Measurements from ENCODE around the gene IGDCC3.

IGDCC3 gene

DNA sequence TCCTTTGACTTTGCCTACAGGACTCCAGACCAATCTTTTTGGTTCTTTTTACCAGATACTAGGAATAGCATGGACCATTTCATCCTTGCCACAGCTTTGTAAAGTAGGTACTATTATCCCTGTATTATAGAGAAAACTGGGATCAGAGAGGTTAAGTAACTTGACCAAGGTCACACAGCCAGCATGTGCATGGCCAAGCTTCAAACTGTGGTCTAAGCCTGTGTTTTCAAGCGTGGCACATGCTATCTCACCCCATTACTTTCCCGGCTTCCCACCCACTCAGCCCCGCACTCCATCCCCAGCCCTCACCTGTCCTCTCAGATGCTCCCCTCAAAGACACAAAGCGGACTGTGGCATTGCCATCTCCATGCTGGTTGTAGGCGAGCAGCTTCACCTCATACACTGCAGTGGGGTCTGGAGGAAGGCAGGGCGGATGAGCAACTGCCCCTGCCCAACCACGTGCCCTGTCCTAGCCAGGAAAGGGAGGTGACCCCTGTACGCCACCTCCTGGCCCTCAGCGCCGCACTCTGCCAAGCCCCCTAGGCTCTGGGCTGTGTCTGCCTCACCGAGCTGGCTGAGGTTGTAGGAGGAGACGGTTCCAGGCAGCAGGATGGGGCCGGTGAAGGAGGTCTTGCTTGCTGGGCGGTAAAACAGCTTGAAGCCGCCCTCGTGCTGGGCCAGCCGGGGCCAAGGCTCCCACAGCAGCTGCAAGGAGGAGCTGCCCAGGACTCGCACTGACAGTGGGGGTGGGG lies 47.6 kb downstream of the IGDCC3 start:
- H3K27ac ChIP-seq = no peak overlapping the region
- no peak for TF ChIP-seq ZFX (IDR thresholded peaks at IDR 0.05; ENCODE audit: borderline replicate concordance)

DNA sequence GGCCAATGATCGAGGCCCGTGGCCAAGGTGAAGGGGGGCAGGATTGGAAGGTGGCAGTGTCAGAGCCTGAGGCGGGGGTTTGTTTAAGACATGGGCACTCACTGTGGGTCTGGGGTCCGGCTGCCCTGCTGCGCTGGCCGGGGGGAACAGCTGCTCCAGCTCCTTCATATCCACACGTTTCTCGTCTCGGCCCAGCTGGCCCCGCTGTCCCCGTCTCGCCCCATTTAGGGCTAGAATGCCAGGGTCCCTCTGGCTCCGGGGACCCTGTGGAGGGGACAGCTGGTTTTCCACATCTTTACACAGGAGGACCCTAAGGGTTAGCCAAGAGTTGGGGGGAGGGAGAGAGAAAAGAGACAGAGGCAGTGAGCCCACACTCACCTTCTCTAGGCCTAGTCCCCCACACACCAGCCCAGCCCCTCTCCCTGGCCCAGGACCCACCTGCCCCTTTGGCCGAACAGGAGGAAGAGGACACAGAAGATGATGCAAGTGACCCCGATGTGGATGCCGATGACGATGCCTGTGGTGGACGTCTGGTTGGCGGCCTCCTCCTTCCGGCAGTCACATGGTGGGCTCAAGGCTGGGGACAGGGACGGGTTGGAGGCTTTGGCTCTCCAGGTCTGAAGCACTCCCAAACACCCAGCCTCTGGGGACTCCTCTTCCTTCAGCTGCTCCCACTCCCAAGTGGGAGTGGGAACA lies 48.4 kb downstream of the IGDCC3 start:
- TF ChIP-seq, protein P1, sequence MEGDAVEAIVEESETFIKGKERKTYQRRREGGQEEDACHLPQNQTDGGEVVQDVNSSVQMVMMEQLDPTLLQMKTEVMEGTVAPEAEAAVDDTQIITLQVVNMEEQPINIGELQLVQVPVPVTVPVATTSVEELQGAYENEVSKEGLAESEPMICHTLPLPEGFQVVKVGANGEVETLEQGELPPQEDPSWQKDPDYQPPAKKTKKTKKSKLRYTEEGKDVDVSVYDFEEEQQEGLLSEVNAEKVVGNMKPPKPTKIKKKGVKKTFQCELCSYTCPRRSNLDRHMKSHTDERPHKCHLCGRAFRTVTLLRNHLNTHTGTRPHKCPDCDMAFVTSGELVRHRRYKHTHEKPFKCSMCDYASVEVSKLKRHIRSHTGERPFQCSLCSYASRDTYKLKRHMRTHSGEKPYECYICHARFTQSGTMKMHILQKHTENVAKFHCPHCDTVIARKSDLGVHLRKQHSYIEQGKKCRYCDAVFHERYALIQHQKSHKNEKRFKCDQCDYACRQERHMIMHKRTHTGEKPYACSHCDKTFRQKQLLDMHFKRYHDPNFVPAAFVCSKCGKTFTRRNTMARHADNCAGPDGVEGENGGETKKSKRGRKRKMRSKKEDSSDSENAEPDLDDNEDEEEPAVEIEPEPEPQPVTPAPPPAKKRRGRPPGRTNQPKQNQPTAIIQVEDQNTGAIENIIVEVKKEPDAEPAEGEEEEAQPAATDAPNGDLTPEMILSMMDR (IDR thresholded peaks at IDR 0.05) = no peak
- no peak for TF ChIP-seq ZFX (IDR thresholded peaks at IDR 0.05; ENCODE audit: borderline replicate concordance)
- H3K27ac ChIP-seq = no peak overlapping the region

DNA sequence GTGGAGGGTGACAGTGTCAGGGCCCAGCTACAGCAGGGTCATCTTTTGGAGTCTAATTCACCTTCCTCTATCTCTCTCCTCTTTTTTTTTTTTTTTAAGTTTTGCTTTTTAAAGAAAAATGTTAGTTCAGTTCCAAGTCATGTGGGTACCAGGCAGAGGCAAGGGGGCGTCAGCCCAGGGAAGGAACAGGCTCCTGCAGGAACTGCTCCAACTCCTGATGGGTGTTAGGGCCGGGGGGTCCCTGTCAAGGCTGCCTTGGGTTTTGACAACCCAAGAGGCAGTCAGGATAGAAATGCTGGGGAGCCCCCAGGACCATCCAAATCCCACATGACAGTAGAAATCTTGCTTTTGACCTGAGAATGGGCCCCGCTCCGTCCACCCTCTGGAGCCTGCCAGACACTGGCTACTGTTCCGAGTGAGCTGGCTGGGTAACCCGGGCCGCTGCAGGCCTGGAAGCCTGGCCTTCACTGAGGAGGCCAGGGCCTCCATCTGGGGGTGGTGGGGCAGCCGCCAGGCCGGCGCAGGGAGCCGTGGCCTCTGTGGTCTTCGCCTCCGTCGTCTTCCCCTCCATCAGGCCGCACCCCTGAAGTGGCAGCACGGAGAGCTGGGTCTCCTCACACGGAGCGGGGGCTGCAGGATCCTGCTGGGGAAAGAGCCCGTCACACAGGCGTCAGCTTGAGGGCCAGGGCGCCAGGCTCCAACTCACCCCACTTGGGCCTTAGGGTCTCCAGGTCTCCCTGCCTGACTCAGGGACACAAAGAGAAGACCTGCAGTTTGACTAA lies 49.1 kb downstream of the IGDCC3 start:
- no peak overlapping the region for H3K27ac ChIP-seq
- no peak for TF ChIP-seq ZFX (IDR thresholded peaks at IDR 0.05; ENCODE audit: borderline replicate concordance)
- TF ChIP-seq, protein P1 (IDR thresholded peaks at IDR 0.05) = no peak

DNA sequence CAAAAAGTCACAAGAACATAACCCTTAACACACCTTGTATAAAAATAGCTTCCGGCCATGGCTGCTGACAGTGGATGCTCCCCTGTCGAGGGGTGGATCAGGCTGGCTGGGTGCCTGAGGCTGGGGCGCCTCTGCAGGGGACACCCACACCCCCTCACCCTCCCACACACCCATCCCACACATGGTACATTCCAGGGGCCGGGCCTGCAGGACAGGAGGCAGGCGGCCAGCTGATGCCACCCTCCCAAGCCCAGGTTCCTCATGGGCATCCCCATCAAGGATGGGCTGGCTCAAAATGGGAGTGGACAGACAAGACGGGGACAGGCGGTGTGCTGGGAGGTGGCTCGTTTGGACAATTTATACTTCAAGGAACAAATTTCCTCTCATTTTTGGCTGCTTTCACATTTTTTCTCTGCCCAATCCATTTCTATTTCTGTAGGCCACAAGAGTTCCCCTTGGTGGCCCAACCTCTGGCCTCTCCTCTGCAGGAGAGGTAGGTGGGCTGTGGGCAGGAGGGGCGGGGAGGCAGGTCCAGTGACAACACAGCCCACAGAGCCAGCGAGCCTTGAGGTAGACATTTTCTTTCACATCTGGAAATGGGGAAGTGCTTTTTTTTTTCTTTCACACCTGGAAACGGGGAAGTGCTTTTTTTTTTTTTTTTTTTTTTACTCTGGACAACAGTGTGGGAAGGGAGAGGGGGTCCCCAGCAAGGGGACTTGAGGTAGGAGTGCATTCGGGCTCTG lies 50.0 kb downstream of the IGDCC3 start:
- H3K27ac ChIP-seq = no peak overlapping the region
- no peak for TF ChIP-seq ZFX (IDR thresholded peaks at IDR 0.05; ENCODE audit: borderline replicate concordance)
- TF ChIP-seq, protein P1 (IDR thresholded peaks at IDR 0.05) = no peak

DNA sequence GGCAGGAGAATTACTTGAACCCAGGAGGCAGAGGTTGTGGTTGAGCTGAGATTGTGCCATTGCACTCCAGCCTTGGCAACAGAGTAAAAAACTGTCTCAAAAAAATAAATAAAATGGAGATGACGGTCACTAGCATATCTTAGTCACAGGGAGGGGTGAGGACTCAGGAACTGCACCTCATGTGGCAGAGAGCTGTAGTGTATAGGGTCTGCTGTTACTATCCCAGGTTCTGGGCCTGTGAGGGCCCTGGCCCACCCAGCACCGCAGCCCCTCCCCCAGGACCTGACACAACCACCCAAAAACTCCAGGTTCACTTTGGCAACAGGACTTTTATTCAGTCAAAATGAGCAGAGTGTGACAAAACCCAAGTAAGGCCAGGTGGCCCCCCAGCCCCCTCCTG lies 51.0 kb downstream of the IGDCC3 start:
- H3K27ac ChIP-seq = no peak overlapping the region
- no peak for TF ChIP-seq ZFX (IDR thresholded peaks at IDR 0.05; ENCODE audit: borderline replicate concordance)
- TF ChIP-seq, protein P1 (IDR thresholded peaks at IDR 0.05) = no peak

DNA sequence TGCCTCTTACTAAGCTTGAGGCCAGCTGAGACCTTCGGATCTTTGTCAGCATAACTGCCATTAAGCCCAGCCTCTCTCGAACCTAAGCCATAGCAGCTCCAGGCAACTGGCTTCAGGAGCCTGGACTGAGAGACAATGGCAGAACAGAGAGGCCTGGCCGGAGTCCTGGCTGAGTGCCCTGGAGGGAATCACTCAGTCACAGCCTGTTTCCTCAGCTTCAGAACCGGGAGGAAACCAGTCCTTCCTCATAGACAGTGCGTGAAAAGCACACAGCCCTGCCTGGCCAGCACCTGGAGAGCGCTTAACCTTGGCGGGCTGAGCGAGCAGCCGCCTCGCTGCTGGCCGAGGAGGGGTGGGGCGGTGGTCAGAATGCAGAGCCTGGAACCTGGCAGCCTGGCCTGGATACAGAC lies 51.7 kb downstream of the IGDCC3 start:
- TF ChIP-seq, protein P1 (IDR thresholded peaks at IDR 0.05) = no peak
- no peak for TF ChIP-seq ZFX (IDR thresholded peaks at IDR 0.05; ENCODE audit: borderline replicate concordance)
- no peak overlapping the region for H3K27ac ChIP-seq

DNA sequence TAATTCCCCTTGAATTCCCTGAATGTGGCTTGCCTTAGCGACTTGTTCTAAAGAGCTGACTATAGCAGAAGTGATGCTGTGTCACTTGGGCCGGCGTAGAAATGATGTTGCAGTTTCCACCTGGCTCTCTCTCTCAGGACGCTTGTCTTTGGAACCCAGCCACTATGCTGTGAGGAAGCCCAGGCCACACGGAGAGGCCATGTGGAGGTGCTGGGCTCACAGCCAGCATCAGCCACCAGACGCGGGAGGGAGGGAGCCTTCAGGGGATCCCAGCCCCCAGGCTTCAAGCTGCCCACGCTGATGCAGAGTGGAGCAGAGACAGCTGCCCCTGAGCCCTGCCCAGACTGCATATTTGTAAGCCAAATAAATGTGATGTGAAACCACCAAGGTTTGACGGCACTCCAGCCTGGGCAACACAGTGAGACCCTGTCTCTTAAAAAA lies 54.7 kb downstream of the IGDCC3 start:
- TF ChIP-seq, protein P1 (IDR thresholded peaks at IDR 0.05) = no peak
- TF ChIP-seq ZFX (IDR thresholded peaks at IDR 0.05; ENCODE audit: borderline replicate concordance) = no peak

More for the DNA sequence above, 54.7 kb downstream of the IGDCC3 start:
- H3K27ac ChIP-seq = no peak overlapping the region

Measured in 22Rv1 (cell line).